Stimulated activated CD4-positive, alpha-beta T cell treated with anti-CD3 and anti-CD28 coated beads, Interleukin-2, amount 100 ng/mL, for 48 hours (primary cell): ENCODE measurements around the gene PRPF19.

Experiments used
- DNase-seq, 2 donors: peaks; one replicate each; pipeline ENCODE4 v3.0.0-alpha.2; 2020

The PRPF19 gene

GRCh38 chr11:60902625-60903024, 3.8 kb downstream of the PRPF19 start:
- DNase-seq = no peak

GRCh38 chr11:60900673-60901404, 5.5 kb downstream of the PRPF19 start:
- no peak for DNase-seq

- DNase-seq = no peak
Observed at GRCh38 chr11:60899977-60900376, 6.4 kb downstream of the PRPF19 start.

- DNase-seq = peak; percentile 15 to 35
Observed at GRCh38 chr11:60899046-60899936, 7.1 kb downstream of the PRPF19 start.

- no peak for DNase-seq
Observed at GRCh38 chr11:60897496-60897895, 8.9 kb downstream of the PRPF19 start.

- DNase-seq = no peak
Observed at GRCh38 chr11:60895687-60896086, 10.7 kb downstream of the PRPF19 start.

- no peak for DNase-seq
Observed at GRCh38 chr11:60891103-60891741, 15.2 kb downstream of the PRPF19 start.

GRCh38 chr11:60890696-60891095, 15.7 kb downstream of the PRPF19 start:
- DNase-seq = no peak

- DNase-seq = no peak
Observed at GRCh38 chr11:60889869-60890311, 16.5 kb downstream of the PRPF19 start.

GRCh38 chr11:60887556-60887955, 18.8 kb downstream of the PRPF19 start:
- peak in 1 of 2 donors; percentile 10 for DNase-seq

- DNase-seq = no peak
Observed at GRCh38 chr11:60880643-60881282, 25.6 kb downstream of the PRPF19 start.

- no peak for DNase-seq
Observed at GRCh38 chr11:60879971-60880588, 26.3 kb downstream of the PRPF19 start.

GRCh38 chr11:60879104-60879503, 27.3 kb downstream of the PRPF19 start:
- no peak for DNase-seq

- DNase-seq = no peak
Observed at GRCh38 chr11:60878245-60879101, 27.9 kb downstream of the PRPF19 start.

GRCh38 chr11:60876168-60876485, 30.3 kb downstream of the PRPF19 start:
- DNase-seq = no peak

- no peak for DNase-seq
Observed at GRCh38 chr11:60875366-60876167, 30.8 kb downstream of the PRPF19 start.

- DNase-seq = no peak
Observed at GRCh38 chr11:60874421-60875365, 31.7 kb downstream of the PRPF19 start.

- no peak for DNase-seq
Observed at GRCh38 chr11:60873533-60873932, 32.9 kb downstream of the PRPF19 start.

- no peak for DNase-seq
Observed at GRCh38 chr11:60872961-60873524, 33.3 kb downstream of the PRPF19 start.
